ENCODE results near the gene TRIP12. TPM values are rescaled to one million over a fixed set of nuclear protein-coding genes. Genes with fewer than 3 reads are reported as not detected.
"Not testable (repeated sequence)": the region's sequence is repeated elsewhere in the genome, so short reads cannot be mapped to it uniquely, and the experiment has no call there.

Gene TRIP12
- polyA plus RNA-seq, 1 donor from 2014 or later: 57.2 TPM

GRCh38 chr2:229725716-229726574, 195.9 kb downstream of the TRIP12 start:
- H3K4me2 ChIP-seq (ENCODE audit: low read length): no peak overlapping the region
- H3K9me3 ChIP-seq (ENCODE audit: low read length): no peaks in the 10 kb centered on the region
- TF ChIP-seq SMC3 (conservative IDR thresholded peaks at IDR 0.05; ENCODE audit: poor library complexity) (no peak), POLR2AphosphoS5 (IDR thresholded peaks at IDR 0.05) (no peak), EP300 (conservative IDR thresholded peaks at IDR 0.05; ENCODE audit: poor library complexity, severe bottlenecking) (no peak), CTCF (IDR thresholded peaks at IDR 0.05; ENCODE audit: poor library complexity, severe bottlenecking) (no peak), MXI1 (conservative IDR thresholded peaks at IDR 0.05; ENCODE audit: poor library complexity, severe bottlenecking) (no peak), EZH2 (IDR thresholded peaks at IDR 0.05; ENCODE audit: borderline replicate concordance, insufficient read depth, low read length, poor library complexity, severe bottlenecking) (no peak), TAF1 (IDR thresholded peaks at IDR 0.05; ENCODE audit: low read depth) (no peak), RAD21 (conservative IDR thresholded peaks at IDR 0.05) (no peak)
- TF ChIP-seq, protein P1, sequence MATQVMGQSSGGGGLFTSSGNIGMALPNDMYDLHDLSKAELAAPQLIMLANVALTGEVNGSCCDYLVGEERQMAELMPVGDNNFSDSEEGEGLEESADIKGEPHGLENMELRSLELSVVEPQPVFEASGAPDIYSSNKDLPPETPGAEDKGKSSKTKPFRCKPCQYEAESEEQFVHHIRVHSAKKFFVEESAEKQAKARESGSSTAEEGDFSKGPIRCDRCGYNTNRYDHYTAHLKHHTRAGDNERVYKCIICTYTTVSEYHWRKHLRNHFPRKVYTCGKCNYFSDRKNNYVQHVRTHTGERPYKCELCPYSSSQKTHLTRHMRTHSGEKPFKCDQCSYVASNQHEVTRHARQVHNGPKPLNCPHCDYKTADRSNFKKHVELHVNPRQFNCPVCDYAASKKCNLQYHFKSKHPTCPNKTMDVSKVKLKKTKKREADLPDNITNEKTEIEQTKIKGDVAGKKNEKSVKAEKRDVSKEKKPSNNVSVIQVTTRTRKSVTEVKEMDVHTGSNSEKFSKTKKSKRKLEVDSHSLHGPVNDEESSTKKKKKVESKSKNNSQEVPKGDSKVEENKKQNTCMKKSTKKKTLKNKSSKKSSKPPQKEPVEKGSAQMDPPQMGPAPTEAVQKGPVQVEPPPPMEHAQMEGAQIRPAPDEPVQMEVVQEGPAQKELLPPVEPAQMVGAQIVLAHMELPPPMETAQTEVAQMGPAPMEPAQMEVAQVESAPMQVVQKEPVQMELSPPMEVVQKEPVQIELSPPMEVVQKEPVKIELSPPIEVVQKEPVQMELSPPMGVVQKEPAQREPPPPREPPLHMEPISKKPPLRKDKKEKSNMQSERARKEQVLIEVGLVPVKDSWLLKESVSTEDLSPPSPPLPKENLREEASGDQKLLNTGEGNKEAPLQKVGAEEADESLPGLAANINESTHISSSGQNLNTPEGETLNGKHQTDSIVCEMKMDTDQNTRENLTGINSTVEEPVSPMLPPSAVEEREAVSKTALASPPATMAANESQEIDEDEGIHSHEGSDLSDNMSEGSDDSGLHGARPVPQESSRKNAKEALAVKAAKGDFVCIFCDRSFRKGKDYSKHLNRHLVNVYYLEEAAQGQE (IDR thresholded peaks at IDR 0.05; ENCODE audit: borderline replicate concordance): no peak
- no peak overlapping the region for H3K4me3 ChIP-seq (ENCODE audit: low read length)
- H3K27me3 ChIP-seq (ENCODE audit: insufficient read depth, low read depth, low read length): no peaks in the 10 kb centered on the region
- H3F3A ChIP-seq (ENCODE audit: insufficient read depth, low read length, poor library complexity, severe bottlenecking): no peaks in the 10 kb centered on the region
- H4K20me1 ChIP-seq (ENCODE audit: insufficient read depth): no peaks in the 10 kb centered on the region
- no peaks in the 10 kb centered on the region for H3K36me3 ChIP-seq (ENCODE audit: insufficient read depth, low read length)
- no peaks in the 10 kb centered on the region for H3K79me2 ChIP-seq (replicated peaks; ENCODE audit: insufficient read depth, low read length)
- no peak overlapping the region for H3K9ac ChIP-seq (ENCODE audit: low read length)
- H3K9me2 ChIP-seq (ENCODE audit: insufficient read depth, low read length): no peaks in the 10 kb centered on the region
- no peak overlapping the region for H2AFZ ChIP-seq (ENCODE audit: low read depth, low read length)
- no peak overlapping the region for H3K27ac ChIP-seq (ENCODE audit: low read length)

GRCh38 chr2:229723192-229723591, 198.6 kb downstream of the TRIP12 start:
- not testable (repeated sequence) for H3K9ac ChIP-seq (ENCODE audit: low read length); H3K9me2 ChIP-seq (ENCODE audit: insufficient read depth, low read length); H3K4me2 ChIP-seq (ENCODE audit: low read length); H2AFZ ChIP-seq (ENCODE audit: low read depth, low read length); H3K4me3 ChIP-seq (ENCODE audit: low read length); H4K20me1 ChIP-seq (ENCODE audit: insufficient read depth); H3F3A ChIP-seq (ENCODE audit: insufficient read depth, low read length, poor library complexity, severe bottlenecking); H3K36me3 ChIP-seq (ENCODE audit: insufficient read depth, low read length); H3K27me3 ChIP-seq (ENCODE audit: insufficient read depth, low read depth, low read length); H3K79me2 ChIP-seq (replicated peaks; ENCODE audit: insufficient read depth, low read length); H3K27ac ChIP-seq (ENCODE audit: low read length); H3K9me3 ChIP-seq (ENCODE audit: low read length)

All from neural cell (in vitro differentiated cells).